SU-DHL-6 (cell line): ENCODE data around the gene RALGAPA1.

ENCODE experiments used
- CTCF ChIP-seq: fragments of 200-600 bp; sonication (generic); IDR thresholded peaks from one replicate; pipeline ENCODE4 v1.5.1; 2017; ENCODE audit warnings: antibody characterized with exemption, mild to moderate bottlenecking, low read length, moderate library complexity; ENCODE audit not compliant: insufficient read depth, poor library complexity, severe bottlenecking
- EZH2phosphoT487 ChIP-seq: fragments of 200-600 bp; sonication (generic), shearing (Covaris generic); conservative IDR thresholded peaks from 2 replicates; pipeline ENCODE4 v1.6.1; 2018; ENCODE audit warnings: mild to moderate bottlenecking, antibody characterized with exemption, low read length, moderate library complexity, mixed read lengths

GRCh38 chr14:35637851-35638250 lies 171.2 kb downstream of the RALGAPA1 start:
- no peak for TF ChIP-seq CTCF
- no peak for TF ChIP-seq EZH2phosphoT487
